H9 (cell line): ENCODE results near the gene B4GALNT2. TPM values are rescaled to one million over a fixed set of nuclear protein-coding genes. Genes with fewer than 3 reads are reported as not detected.

Experiments
- DNase-seq: peaks from one replicate; pipeline ENCODE4 v3.0.0-alpha.2; 2017
- H2AFZ ChIP-seq: one replicate; pipeline ENCODE4 v1.6.1; 2013; ENCODE audit warnings: mild to moderate bottlenecking, low read length, control low read depth, moderate library complexity
- H2AK5ac ChIP-seq: 2 replicates; pipeline ENCODE4 v1.6.1; 2013; ENCODE audit warnings: low read length, control low read depth, mixed read lengths; ENCODE audit not compliant: insufficient read length
- H2BK120ac ChIP-seq: one replicate; pipeline ENCODE4 v1.6.1; 2013; ENCODE audit warnings: low read depth, mild to moderate bottlenecking, low read length, control low read depth, inconsistent platforms; ENCODE audit not compliant: poor library complexity, severe bottlenecking
- H2BK12ac ChIP-seq: 2 replicates; pipeline ENCODE4 v1.6.1; 2013; ENCODE audit warnings: low read length, control low read depth, mixed read lengths, low read depth; ENCODE audit not compliant: insufficient read length
- H2BK15ac ChIP-seq: 2 replicates; pipeline ENCODE4 v1.6.1; 2013; ENCODE audit warnings: low read depth, low read length, control low read depth
- H2BK20ac ChIP-seq: one replicate; pipeline ENCODE4 v1.6.1; 2013; ENCODE audit warnings: low read depth, mild to moderate bottlenecking, low read length, control low read depth, inconsistent platforms; ENCODE audit not compliant: poor library complexity, severe bottlenecking
- H2BK5ac ChIP-seq: 2 replicates; pipeline ENCODE4 v1.6.1; 2013; ENCODE audit warnings: low read length, control low read depth, mixed read lengths; ENCODE audit not compliant: insufficient read length
- H3K14ac ChIP-seq: 2 replicates; pipeline ENCODE4 v1.6.1; 2013; ENCODE audit warnings: low read length, control low read depth; ENCODE audit not compliant: insufficient read depth
- H3K18ac ChIP-seq: 2 replicates; pipeline ENCODE4 v1.6.1; 2013; ENCODE audit warnings: low read depth, mild to moderate bottlenecking, mixed read lengths, low read length, control low read depth; ENCODE audit not compliant: insufficient read length
- H3K23ac ChIP-seq: 2 replicates; pipeline ENCODE4 v1.6.1; 2013; ENCODE audit warnings: low read length, control low read depth, mixed read lengths, low read depth; ENCODE audit not compliant: insufficient read length
- H3K23me2 ChIP-seq: 2 replicates; pipeline ENCODE4 v1.6.1; 2013; ENCODE audit warnings: low read depth, mild to moderate bottlenecking, mixed read lengths, low read length, control low read depth; ENCODE audit not compliant: insufficient read length, poor library complexity, severe bottlenecking
- H3K27ac ChIP-seq: 2 replicates; pipeline ENCODE4 v1.5.1; 2013; ENCODE audit warnings: low read length, control low read depth, mixed read lengths, low read depth; ENCODE audit not compliant: insufficient read length
- H3K27me3 ChIP-seq: 2 replicates; pipeline ENCODE4 v1.6.1; 2013; ENCODE audit warnings: low read length, control low read depth, inconsistent platforms; ENCODE audit not compliant: insufficient read depth
- H3K4ac ChIP-seq: 2 replicates; pipeline ENCODE4 v1.6.1; 2013; ENCODE audit warnings: low read depth, mild to moderate bottlenecking, control low read depth, inconsistent platforms, low read length, moderate library complexity
- H3K4me1 ChIP-seq: 2 replicates; pipeline ENCODE4 v1.6.1; 2013; ENCODE audit warnings: low read length, control low read depth, inconsistent platforms; ENCODE audit not compliant: insufficient read depth
- H3K4me2 ChIP-seq: 2 replicates; pipeline ENCODE4 v1.6.1; 2013; ENCODE audit warnings: low read length, control low read depth, mixed read lengths; ENCODE audit not compliant: insufficient read length, insufficient read depth
- H3K56ac ChIP-seq: 2 replicates; pipeline ENCODE4 v1.6.1; 2013; ENCODE audit warnings: low read depth, mild to moderate bottlenecking, mixed read lengths, low read length, control low read depth; ENCODE audit not compliant: insufficient read length
- H3K79me1 ChIP-seq: 2 replicates; pipeline ENCODE4 v1.6.1; 2013; ENCODE audit warnings: low read depth, mild to moderate bottlenecking, moderate library complexity, low read length, control low read depth, inconsistent platforms; ENCODE audit not compliant: insufficient read depth, poor library complexity, severe bottlenecking
- H3K79me2 ChIP-seq: 2 replicates; pipeline ENCODE4 v1.6.1; 2013; ENCODE audit warnings: low read length, control low read depth, inconsistent platforms; ENCODE audit not compliant: insufficient read depth
- H3K9ac ChIP-seq: 2 replicates; pipeline ENCODE4 v1.6.1; 2013; ENCODE audit warnings: low read length, control low read depth, mixed read lengths; ENCODE audit not compliant: insufficient read length; ENCODE audit errors: extremely low read depth
- H3K9me3 ChIP-seq: one replicate; pipeline ENCODE4 v1.6.1; 2013; ENCODE audit warnings: low read depth, low read length, inconsistent platforms; ENCODE audit not compliant: control insufficient read depth
- H3T11ph ChIP-seq: one replicate; pipeline ENCODE4 v1.6.1; 2013; ENCODE audit warnings: mild to moderate bottlenecking, low read length, control low read depth, inconsistent platforms
- H4K20me1 ChIP-seq: one replicate; pipeline ENCODE4 v1.6.1; 2013; ENCODE audit not compliant: control insufficient read depth, insufficient read length, insufficient read depth
- H4K5ac ChIP-seq: 2 replicates; pipeline ENCODE4 v1.6.1; 2013; ENCODE audit warnings: low read depth, mild to moderate bottlenecking, mixed read lengths, low read length, control low read depth; ENCODE audit not compliant: insufficient read length
- H4K8ac ChIP-seq: replicated peaks from 2 replicates; pipeline ENCODE4 v1.6.1; 2013; ENCODE audit warnings: low read length, control low read depth, mixed read lengths, low read depth; ENCODE audit not compliant: insufficient read length
- H4K91ac ChIP-seq: 2 replicates; pipeline ENCODE4 v1.6.1; 2013; ENCODE audit warnings: low read depth, mild to moderate bottlenecking, moderate library complexity, mixed read lengths, low read length, control low read depth; ENCODE audit not compliant: insufficient read length
- H3K27ac Mint-ChIP-seq, 3 experiments: 2 replicates in 2 of 3; 3 replicates in 1 of 3; pipeline ENCODE4 v1.8.0; 2020 to 2021; ENCODE audit warnings: mixed read lengths in 3 of 3, mild to moderate bottlenecking in 1 of 3, moderate library complexity in 1 of 3
- H3K27me3 Mint-ChIP-seq: 2 replicates; pipeline ENCODE4 v1.8.0; 2021; ENCODE audit warnings: low read depth, mild to moderate bottlenecking, moderate library complexity, mixed read lengths
- H3K36me3 Mint-ChIP-seq, 3 experiments: 2 replicates in 2 of 3; 3 replicates in 1 of 3; pipeline ENCODE4 v1.8.0; 2020 to 2021; ENCODE audit warnings: low read depth in 3 of 3, mixed read lengths in 3 of 3; ENCODE audit not compliant: insufficient read depth in 1 of 3
- H3K4me1 Mint-ChIP-seq, 2 experiments: 2 replicates each; pipeline ENCODE4 v1.8.0; 2020; ENCODE audit warnings: mixed read lengths in 2 of 2
- H3K4me3 Mint-ChIP-seq, 2 experiments: 2 replicates in 1 of 2; 3 replicates in 1 of 2; pipeline ENCODE4 v1.8.0; 2020 to 2021; ENCODE audit warnings: mild to moderate bottlenecking in 2 of 2, mixed read lengths in 2 of 2, moderate library complexity in 1 of 2
- H3K9me3 Mint-ChIP-seq, 2 experiments: 2 replicates in 1 of 2; 3 replicates in 1 of 2; pipeline ENCODE4 v1.8.0; 2020; ENCODE audit warnings: mild to moderate bottlenecking in 2 of 2, mixed read lengths in 2 of 2, moderate library complexity in 1 of 2
- CTCF ChIP-seq: fragments of 200-600 bp; sonication (generic); conservative IDR thresholded peaks from 3 replicates; pipeline ENCODE4 v1.8.0; 2021; ENCODE audit warnings: antibody characterized with exemption, mild to moderate bottlenecking
- WGBS: extraction: QIAGEN DNeasy Blood & Tissue Kit; methylation state at CpG from one replicate; pipeline ENCODE4 v1.1.7; 2013; ENCODE audit warnings: missing lambda C conversion rate, low lambda C conversion rate, mixed read lengths; ENCODE audit not compliant: insufficient read length; ENCODE audit errors: extremely low coverage; 5-methylcytosine and 5-hydroxymethylcytosine counted together
- total RNA-seq: library from RNA; stranded (reverse); gene quantifications from 2 replicates; pipeline ENCODE4 v1.2.1, GENCODE V29; 2021

B4GALNT2 gene
- total RNA-seq, 1 experiment from 2014 or later: not detected

GRCh38 chr17:49165143-49165542, 32.6 kb downstream of the B4GALNT2 start:
- Histone ChIP-seq H2BK20ac (no peak overlapping the region), H3K9me3 (peaks cover 5% of the 10 kb centered on the region), H3T11ph (no peak overlapping the region), H2BK120ac (no peak overlapping the region), H4K5ac (no peak overlapping the region), H4K20me1 (no peaks in the 10 kb centered on the region), H3K79me1 (no peaks in the 10 kb centered on the region), H3K9ac (no peak overlapping the region), H3K56ac (no peak overlapping the region), H3K18ac (no peak overlapping the region), H4K8ac (no peak overlapping the region), H2AK5ac (no peak overlapping the region), H3K23ac (no peak overlapping the region), H2BK5ac (no peak overlapping the region), H3K4ac (no peak overlapping the region), H4K91ac (no peak overlapping the region), H3K79me2 (no peaks in the 10 kb centered on the region), H3K14ac (no peak overlapping the region), H3K23me2 (no peaks in the 10 kb centered on the region), H2BK15ac (no peak overlapping the region), H3K4me1 (no peaks in the 10 kb centered on the region), H3K27me3 (no peaks in the 10 kb centered on the region), H2AFZ (no peak overlapping the region), H3K27ac (no peak overlapping the region), H2BK12ac (no peak overlapping the region), H3K4me2 (no peak overlapping the region)
- no peak for TF ChIP-seq CTCF
- Mint-ChIP-seq H3K4me1 (no peaks in the 10 kb centered on the region; a peak in 1 of 4 replicates), H3K27ac (no peak overlapping the region), H3K9me3 (peaks cover 4 to 5% of the 10 kb centered on the region in 2 experiments; a peak in 4 of 5 replicates), H3K36me3 (peaks cover 0 to 3% (median 2%) of the 10 kb centered on the region in 3 experiments; a peak in 4 of 7 replicates), H3K4me3 (no peak overlapping the region), H3K27me3 (peaks cover 47% of the 10 kb centered on the region)
- no peak for DNase-seq
- no CpG with 5 or more reads among the region's 2 CpGs for WGBS
